SU-DHL-6 (cell line): ENCODE measurements around the gene COL24A1.
"Not testable (repeated sequence)": the region's sequence is repeated elsewhere in the genome, so short reads cannot be mapped to it uniquely, and the experiment has no call there.

ENCODE experiments used
- H2AFZ ChIP-seq: fragments of 200-600 bp; sonication (generic); 2 replicates; pipeline ENCODE4 v1.6.1; 2014; ENCODE audit warnings: low read depth, mild to moderate bottlenecking, moderate library complexity, mixed read lengths, antibody characterized with exemption, low read length; ENCODE audit not compliant: severe bottlenecking
- H3F3A ChIP-seq: fragments of 200-600 bp; shearing (Covaris generic); 2 replicates; pipeline ENCODE4 v1.6.0; 2016; ENCODE audit warnings: antibody characterized with exemption, mild to moderate bottlenecking; ENCODE audit not compliant: insufficient read depth
- H3K27ac ChIP-seq: fragments of 200-600 bp; sonication (generic); 2 replicates; pipeline ENCODE4 v1.5.1; 2016; ENCODE audit warnings: low read depth, mild to moderate bottlenecking, low read length, moderate library complexity, mixed read lengths
- H3K27me3 ChIP-seq: fragments of 200-600 bp; sonication (generic), shearing (Covaris generic); 2 replicates; pipeline ENCODE4 v1.6.0; 2014; ENCODE audit warnings: mild to moderate bottlenecking, low read length
- H3K36me3 ChIP-seq: fragments of 200-600 bp; sonication (generic); 2 replicates; pipeline ENCODE4 v1.6.1; 2014; ENCODE audit warnings: mild to moderate bottlenecking, low read length, mixed read lengths
- H3K4me2 ChIP-seq: fragments of 300-600, 200-600 bp; shearing (Covaris generic), sonication (generic); 2 replicates; pipeline ENCODE4 v1.6.0; 2014; ENCODE audit warnings: low read length, low read depth, mild to moderate bottlenecking; ENCODE audit not compliant: poor library complexity, severe bottlenecking
- H3K4me3 ChIP-seq: fragments of 200-600 bp; sonication (generic); 2 replicates; pipeline ENCODE4 v1.5.1; 2014; ENCODE audit warnings: antibody characterized with exemption, low read length, mild to moderate bottlenecking, mixed read lengths; ENCODE audit not compliant: insufficient read depth, poor library complexity, severe bottlenecking
- H3K79me2 ChIP-seq: fragments of 200-600 bp; sonication (generic); 2 replicates; pipeline ENCODE4 v1.6.1; 2014; ENCODE audit warnings: mild to moderate bottlenecking, low read length, moderate library complexity; ENCODE audit not compliant: insufficient read depth
- H3K9ac ChIP-seq: fragments of 200-600 bp; sonication (generic); 2 replicates; pipeline ENCODE4 v1.7.0; 2014; ENCODE audit warnings: mild to moderate bottlenecking, low read length
- H3K9me2 ChIP-seq: fragments of 200-600 bp; sonication (generic); replicated peaks from 2 replicates; pipeline ENCODE4 v1.6.1; 2014; ENCODE audit warnings: low read length; ENCODE audit not compliant: insufficient read depth
- H3K9me3 ChIP-seq: fragments of 200-600 bp; sonication (generic); 2 replicates; pipeline ENCODE4 v1.6.1; 2014; ENCODE audit warnings: low read length, mixed read lengths; ENCODE audit not compliant: insufficient read depth
- H4K20me1 ChIP-seq: fragments of 200-600 bp; sonication (generic); 2 replicates; pipeline ENCODE4 v1.6.1; 2014; ENCODE audit warnings: low read depth, mild to moderate bottlenecking, antibody characterized with exemption, low read length, moderate library complexity, mixed read lengths
- EZH2phosphoT487 ChIP-seq: fragments of 200-600 bp; sonication (generic), shearing (Covaris generic); conservative IDR thresholded peaks from 2 replicates; pipeline ENCODE4 v1.6.1; 2018; ENCODE audit warnings: mild to moderate bottlenecking, antibody characterized with exemption, low read length, moderate library complexity, mixed read lengths
- TF ChIP-seq, protein P1 (sequence below): fragments of 200-600 bp; sonication (generic); IDR thresholded peaks from one replicate; pipeline ENCODE4 v1.5.1; 2017; ENCODE audit warnings: antibody characterized with exemption, mild to moderate bottlenecking, low read length, moderate library complexity; ENCODE audit not compliant: insufficient read depth, poor library complexity, severe bottlenecking

COL24A1 gene

DNA sequence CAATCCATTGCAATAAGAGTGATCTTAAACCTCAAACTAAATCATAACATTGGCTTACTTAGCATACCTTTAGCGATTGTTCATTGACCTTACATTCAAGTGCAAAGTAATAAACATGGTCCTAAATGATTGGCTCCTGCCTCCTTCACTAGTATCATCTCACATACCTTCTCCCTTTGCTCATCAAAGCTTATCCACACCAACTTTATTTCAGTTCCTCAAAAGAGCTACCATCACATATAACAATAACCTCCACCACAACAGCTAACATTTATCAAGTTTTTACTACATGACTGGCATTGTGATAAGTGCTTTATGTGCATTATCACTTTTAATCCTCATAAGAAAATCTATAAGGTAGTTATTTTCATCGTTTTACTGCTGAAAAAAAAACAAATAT lies 198.8 kb downstream of the COL24A1 start:
- Histone ChIP-seq H4K20me1 (no peaks in the 10 kb centered on the region), H3K4me2 (no peak overlapping the region), H3K9me3 (no peaks in the 10 kb centered on the region), H3K9ac (no peak overlapping the region), H2AFZ (no peak overlapping the region), H3K36me3 (no peaks in the 10 kb centered on the region), H3K27ac (no peak overlapping the region), H3K9me2 (no peaks in the 10 kb centered on the region), H3K79me2 (no peaks in the 10 kb centered on the region), H3K4me3 (no peak overlapping the region), H3F3A (no peaks in the 10 kb centered on the region), H3K27me3 (no peaks in the 10 kb centered on the region)
- no peak for TF ChIP-seq EZH2phosphoT487
- TF ChIP-seq, protein P1, sequence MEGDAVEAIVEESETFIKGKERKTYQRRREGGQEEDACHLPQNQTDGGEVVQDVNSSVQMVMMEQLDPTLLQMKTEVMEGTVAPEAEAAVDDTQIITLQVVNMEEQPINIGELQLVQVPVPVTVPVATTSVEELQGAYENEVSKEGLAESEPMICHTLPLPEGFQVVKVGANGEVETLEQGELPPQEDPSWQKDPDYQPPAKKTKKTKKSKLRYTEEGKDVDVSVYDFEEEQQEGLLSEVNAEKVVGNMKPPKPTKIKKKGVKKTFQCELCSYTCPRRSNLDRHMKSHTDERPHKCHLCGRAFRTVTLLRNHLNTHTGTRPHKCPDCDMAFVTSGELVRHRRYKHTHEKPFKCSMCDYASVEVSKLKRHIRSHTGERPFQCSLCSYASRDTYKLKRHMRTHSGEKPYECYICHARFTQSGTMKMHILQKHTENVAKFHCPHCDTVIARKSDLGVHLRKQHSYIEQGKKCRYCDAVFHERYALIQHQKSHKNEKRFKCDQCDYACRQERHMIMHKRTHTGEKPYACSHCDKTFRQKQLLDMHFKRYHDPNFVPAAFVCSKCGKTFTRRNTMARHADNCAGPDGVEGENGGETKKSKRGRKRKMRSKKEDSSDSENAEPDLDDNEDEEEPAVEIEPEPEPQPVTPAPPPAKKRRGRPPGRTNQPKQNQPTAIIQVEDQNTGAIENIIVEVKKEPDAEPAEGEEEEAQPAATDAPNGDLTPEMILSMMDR: no peak

DNA sequence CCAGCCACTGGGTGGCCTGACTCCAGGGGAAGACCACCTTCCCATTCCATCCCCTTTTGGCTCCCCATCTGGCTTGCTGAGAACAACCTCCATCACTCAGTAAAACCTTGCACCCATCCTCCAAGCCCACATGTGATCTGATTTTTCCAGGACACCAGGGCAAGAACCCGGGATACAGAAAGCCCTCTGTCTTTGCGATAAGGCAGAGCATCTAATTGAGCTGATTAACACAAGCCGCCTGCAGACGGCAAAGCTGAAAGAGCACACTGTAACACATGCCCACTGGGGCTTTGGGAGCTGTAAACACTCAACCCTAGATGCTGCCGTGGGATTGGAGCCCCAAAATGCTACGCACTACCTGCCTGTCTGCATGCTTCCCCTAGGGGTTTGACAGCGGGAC lies 201.4 kb downstream of the COL24A1 start:
- H3K27ac ChIP-seq, H4K20me1 ChIP-seq, H3K4me3 ChIP-seq, H3K9ac ChIP-seq, H3F3A ChIP-seq, H2AFZ ChIP-seq, H3K27me3 ChIP-seq, H3K36me3 ChIP-seq, H3K9me3 ChIP-seq, H3K79me2 ChIP-seq, H3K9me2 ChIP-seq, H3K4me2 ChIP-seq: not testable (repeated sequence)

DNA sequence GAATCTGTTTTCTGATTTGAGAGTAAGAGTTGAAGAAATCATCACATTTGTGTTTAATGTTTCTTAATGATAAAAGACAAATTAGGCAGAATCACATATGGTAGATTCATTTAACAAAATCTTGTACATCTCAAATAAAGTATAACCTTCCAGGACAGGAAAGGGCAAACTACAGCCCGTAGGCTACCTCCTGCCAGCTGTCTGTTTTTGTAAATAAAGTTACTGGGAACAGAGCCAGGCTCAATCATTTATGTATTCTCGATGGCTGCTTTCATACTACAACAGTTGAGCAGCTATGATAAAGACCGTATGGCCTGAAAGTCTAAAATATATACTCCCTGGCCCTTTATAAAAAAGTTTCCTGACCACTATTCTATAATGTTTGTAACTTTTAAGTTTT lies 204.1 kb downstream of the COL24A1 start:
- Histone ChIP-seq H3F3A (no peaks in the 10 kb centered on the region), H3K27ac (no peak overlapping the region), H3K9me2 (no peaks in the 10 kb centered on the region), H2AFZ (no peak overlapping the region), H3K4me2 (no peak overlapping the region), H4K20me1 (no peaks in the 10 kb centered on the region), H3K9ac (no peak overlapping the region), H3K4me3 (no peak overlapping the region), H3K27me3 (no peaks in the 10 kb centered on the region), H3K9me3 (no peaks in the 10 kb centered on the region), H3K36me3 (no peaks in the 10 kb centered on the region), H3K79me2 (no peaks in the 10 kb centered on the region)
- TF ChIP-seq EZH2phosphoT487: no peak
- TF ChIP-seq, protein P1: no peak

DNA sequence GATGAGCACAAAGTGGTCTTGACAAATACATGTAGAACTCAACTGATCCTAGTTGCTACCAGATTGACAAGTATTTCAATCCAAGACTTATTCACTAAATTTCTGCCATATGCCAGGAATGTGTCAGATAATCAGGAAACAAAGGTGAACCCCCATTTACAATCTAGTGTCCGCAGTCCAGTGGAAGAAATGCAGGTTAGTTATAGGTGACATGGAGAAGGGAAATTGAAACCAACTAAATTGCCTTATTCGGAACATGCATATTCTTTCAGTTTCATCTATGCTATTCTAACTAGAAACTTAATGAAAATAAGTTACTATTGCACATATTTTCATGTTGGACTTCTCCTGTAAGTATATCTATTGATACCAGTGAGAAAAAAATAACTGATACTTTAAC lies 209.4 kb downstream of the COL24A1 start:
- Histone ChIP-seq H3K36me3 (no peaks in the 10 kb centered on the region), H3K9me2 (no peaks in the 10 kb centered on the region), H3K27me3 (no peaks in the 10 kb centered on the region), H3K9me3 (no peaks in the 10 kb centered on the region), H3K79me2 (no peaks in the 10 kb centered on the region), H3F3A (no peaks in the 10 kb centered on the region), H4K20me1 (no peaks in the 10 kb centered on the region), H3K4me2 (no peak overlapping the region), H3K9ac (no peak overlapping the region), H2AFZ (no peak overlapping the region), H3K27ac (no peak overlapping the region), H3K4me3 (no peak overlapping the region)
- no peak for TF ChIP-seq EZH2phosphoT487
- TF ChIP-seq, protein P1: no peak
